Measurements from ENCODE around the gene ZAR1L. TPM values are rescaled to one million over a fixed set of nuclear protein-coding genes. Genes with fewer than 3 reads are reported as not detected.

The ZAR1L gene
- total RNA-seq, 1 experiment from 2014 or later, result not detected

DNA sequence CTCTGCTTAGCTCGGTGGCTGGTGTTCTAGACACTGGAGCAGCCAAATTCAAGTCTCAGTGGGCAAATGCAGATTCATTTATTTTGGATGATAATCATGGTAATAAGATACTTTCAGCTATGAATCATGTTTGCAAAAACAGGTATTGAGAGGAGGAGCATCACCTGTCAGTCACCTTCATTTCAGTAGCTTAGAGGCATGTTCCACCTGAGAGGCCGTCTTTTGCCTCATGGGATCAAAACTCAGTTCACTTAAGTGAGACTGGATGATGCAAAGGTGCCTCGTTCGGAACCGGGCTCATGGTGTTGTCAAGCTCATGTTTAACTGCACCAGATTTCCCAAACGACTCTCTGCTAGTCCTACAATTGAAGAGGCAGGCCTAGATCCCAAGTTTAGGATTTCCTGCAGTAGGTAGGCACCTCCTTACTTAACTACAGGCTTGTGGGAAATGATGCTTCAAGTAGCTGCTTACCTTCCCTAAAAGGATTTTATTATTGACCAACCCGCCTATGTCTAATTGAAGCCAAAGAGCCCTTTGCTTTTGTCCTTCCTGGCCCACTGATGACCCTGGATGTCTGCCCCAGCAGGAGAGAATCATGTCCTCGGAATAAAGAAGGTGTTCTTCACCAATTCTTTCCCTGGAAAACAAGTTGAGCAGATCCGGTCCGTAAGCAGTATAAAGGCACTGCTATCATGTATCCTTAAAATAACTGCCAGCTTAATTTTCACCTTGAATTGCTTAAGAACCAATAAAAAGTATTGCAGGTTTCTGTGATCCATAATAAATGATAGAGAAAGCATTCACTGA lies 60.0 kb downstream of the ZAR1L start:
- no peak for DNase-seq
- H3K36me3 ChIP-seq, result no peaks in the 10 kb centered on the region
- H3K27ac ChIP-seq, result no peak overlapping the region
- H3K4me1 ChIP-seq, result peaks cover 10% of the 10 kb centered on the region
- no peak overlapping the region for H3K4me3 ChIP-seq
- H3K27me3 ChIP-seq, result no peaks in the 10 kb centered on the region
- no peaks in the 10 kb centered on the region for H3K9me3 ChIP-seq (replicated peaks)

DNA sequence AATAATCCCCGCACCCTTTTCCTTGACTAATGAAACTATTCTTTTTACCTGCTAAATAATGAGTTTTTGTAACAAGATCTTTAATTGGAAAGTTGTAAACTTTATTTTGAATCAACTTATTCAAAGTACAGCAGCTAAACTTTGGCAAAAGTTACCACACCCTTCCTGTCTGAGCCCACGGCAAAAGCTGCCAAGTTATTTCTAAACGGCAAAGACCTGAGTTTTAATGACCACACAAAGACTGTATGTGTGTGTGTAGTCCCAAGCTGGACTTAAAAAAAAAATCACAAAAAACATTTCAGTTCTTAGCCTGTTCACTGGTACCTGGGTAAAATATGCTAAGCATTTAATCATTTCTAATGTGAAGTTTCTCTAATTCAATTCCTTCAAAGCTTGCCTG lies 60.7 kb downstream of the ZAR1L start:
- H3K4me3 ChIP-seq, result no peak overlapping the region
- no peaks in the 10 kb centered on the region for H3K9me3 ChIP-seq (replicated peaks)
- H3K4me1 ChIP-seq, result peaks cover 10% of the 10 kb centered on the region
- DNase-seq, result no peak
- no peaks in the 10 kb centered on the region for H3K27me3 ChIP-seq
- no peak overlapping the region for H3K27ac ChIP-seq
- no peaks in the 10 kb centered on the region for H3K36me3 ChIP-seq

DNA sequence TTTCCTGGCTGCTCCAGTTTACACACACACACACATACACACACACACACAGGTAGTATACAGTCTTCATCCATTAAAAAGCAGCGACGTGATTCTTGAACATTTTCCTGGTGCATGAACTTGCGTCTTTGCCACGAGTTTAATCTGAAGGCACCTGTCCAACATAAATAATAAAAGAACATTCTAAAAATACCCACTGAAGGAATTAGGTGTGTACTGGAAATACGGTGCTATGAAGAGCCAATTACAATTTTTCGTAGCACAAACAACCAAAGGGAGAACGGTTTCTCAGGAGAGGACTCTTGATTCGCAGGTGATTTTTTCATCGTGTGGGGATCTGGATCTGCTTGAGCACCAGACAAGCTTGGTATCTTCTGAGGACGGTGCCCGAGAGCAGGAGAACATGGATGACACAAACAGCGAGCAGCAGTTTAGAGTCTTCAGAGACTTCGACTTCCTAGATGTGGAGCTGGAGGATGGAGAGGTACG lies 61.2 kb downstream of the ZAR1L start:
- Histone ChIP-seq H3K4me1 (peaks cover 10% of the 10 kb centered on the region), H3K9me3 (replicated peaks) (no peaks in the 10 kb centered on the region), H3K27me3 (no peaks in the 10 kb centered on the region), H3K27ac (no peak overlapping the region), H3K4me3 (no peak overlapping the region), H3K36me3 (no peaks in the 10 kb centered on the region)
- DNase-seq, result no peak

Other genes with a start within 250 kb of the ZAR1L start
- 19.5 and 22.9 TPM in 2 replicates for gene BRCA2, start 145 bp upstream of the ZAR1L start, total RNA-seq (2014; rRNA removed; shearing (Covaris generic))
- 6.3 and 10.4 TPM in 2 replicates for gene N4BP2L1, start 112.8 kb upstream of the ZAR1L start, total RNA-seq (2014; rRNA removed; shearing (Covaris generic))
- 98.5 and 134 TPM in 2 replicates for gene N4BP2L2, start 223.4 kb upstream of the ZAR1L start, total RNA-seq (2014; rRNA removed; shearing (Covaris generic))